Measurements from ENCODE around the gene OSBPL5. TPM values are rescaled to one million over a fixed set of nuclear protein-coding genes. Genes with fewer than 3 reads are reported as not detected.
A peak's percentile ranks its signal among the peaks of the same experiment; 100 is the strongest.

Gene OSBPL5
- total RNA-seq, 4 donors from 2014 or later: 43.4 to 75.2 (median 56.8) TPM

GRCh38 chr11:3193373-3194015, 28.4 kb upstream of the OSBPL5 start:
- no peak overlapping the region for H3K4me3 ChIP-seq
- H3K36me3 ChIP-seq: no peaks in the 10 kb centered on the region
- H3K27ac ChIP-seq: no peak overlapping the region
- peaks cover 2% of the 10 kb centered on the region for H3K4me1 ChIP-seq
- 93% methylated on average over 14 of the region's 19 CpGs for WGBS
- H3K27me3 ChIP-seq: peaks cover 8% of the 10 kb centered on the region
- TF ChIP-seq EP300 (IDR thresholded peaks at IDR 0.05) (no peak), CTCF (IDR thresholded peaks at IDR 0.05) (no peak), POLR2AphosphoS5 (IDR thresholded peaks at IDR 0.05) (no peak), POLR2A (IDR thresholded peaks at IDR 0.05) (no peak)
- H3K9me3 ChIP-seq: no peaks in the 10 kb centered on the region
- DNase-seq (ENCODE audit: low spot score in 2 of 2): no peak

- WGBS: 61% methylated on average over 9 of the region's 14 CpGs
- peaks cover 5% of the 10 kb centered on the region for H3K27me3 ChIP-seq
These were observed 27.6 kb upstream of the OSBPL5 start for GRCh38 chr11:3192511-3193372.

GRCh38 chr11:3191586-3192324, 26.6 kb upstream of the OSBPL5 start:
- WGBS: 91% methylated on average over 19 of the region's 19 CpGs
- H3K27ac ChIP-seq: no peak overlapping the region
- H3K4me1 ChIP-seq: peaks cover 2% of the 10 kb centered on the region
- H3K36me3 ChIP-seq: no peaks in the 10 kb centered on the region
- H3K4me3 ChIP-seq: no peak overlapping the region
- TF ChIP-seq POLR2AphosphoS5 (IDR thresholded peaks at IDR 0.05): no peak
- TF ChIP-seq CTCF (IDR thresholded peaks at IDR 0.05): no peak
- no peak for TF ChIP-seq EP300 (IDR thresholded peaks at IDR 0.05)
- TF ChIP-seq POLR2A (IDR thresholded peaks at IDR 0.05): no peak
- no peak for DNase-seq (ENCODE audit: low spot score in 2 of 2)
- H3K9me3 ChIP-seq: no peaks in the 10 kb centered on the region
- peaks cover 3% of the 10 kb centered on the region for H3K27me3 ChIP-seq

More at GRCh38 chr11:3192511-3193372, 27.6 kb upstream of the OSBPL5 start:
- Histone ChIP-seq H3K9me3 (no peaks in the 10 kb centered on the region), H3K27ac (no peak overlapping the region), H3K4me1 (peaks cover 2% of the 10 kb centered on the region), H3K36me3 (no peaks in the 10 kb centered on the region), H3K4me3 (no peak overlapping the region)
- DNase-seq (ENCODE audit: low spot score in 2 of 2): peak in 1 of 2 donors; percentile 63
- TF ChIP-seq EP300 (IDR thresholded peaks at IDR 0.05) (no peak), CTCF (IDR thresholded peaks at IDR 0.05) (no peak), POLR2A (IDR thresholded peaks at IDR 0.05) (no peak), POLR2AphosphoS5 (IDR thresholded peaks at IDR 0.05) (no peak)

- no peak for DNase-seq (ENCODE audit: low spot score in 2 of 2)
- 88% methylated on average over 6 of the region's 6 CpGs for WGBS
These were observed 25.5 kb upstream of the OSBPL5 start for GRCh38 chr11:3190600-3190999.

More at GRCh38 chr11:3190600-3190999, 25.5 kb upstream of the OSBPL5 start:
- Histone ChIP-seq H3K9me3 (no peaks in the 10 kb centered on the region), H3K4me1 (peaks cover 2% of the 10 kb centered on the region), H3K27me3 (peaks cover 2% of the 10 kb centered on the region), H3K36me3 (no peaks in the 10 kb centered on the region), H3K27ac (no peak overlapping the region), H3K4me3 (no peak overlapping the region)
- TF ChIP-seq POLR2AphosphoS5 (IDR thresholded peaks at IDR 0.05): no peak
- TF ChIP-seq CTCF (IDR thresholded peaks at IDR 0.05): no peak
- no peak for TF ChIP-seq POLR2A (IDR thresholded peaks at IDR 0.05)
- TF ChIP-seq EP300 (IDR thresholded peaks at IDR 0.05): no peak
